Sigmoid colon (tissue), 7 donors: Measurements from ENCODE around the gene TTC8. TPM values are rescaled to one million over a fixed set of nuclear protein-coding genes. Genes with fewer than 3 reads are reported as not detected.
"Not testable (repeated sequence)": the region's sequence is repeated elsewhere in the genome, so short reads cannot be mapped to it uniquely, and the experiment has no call there.

Experiments used
- DNase-seq: peaks from one replicate; pipeline ENCODE4 v3.0.0-alpha.2; 2019
- H3K27ac ChIP-seq, 4 donors: fragments of 200-600 bp; sonication (generic); one replicate each; pipeline ENCODE4 v1.5.1; 2016 to 2019; ENCODE audit warnings: mild to moderate bottlenecking in 1 of 4
- H3K27me3 ChIP-seq, 3 donors: fragments of 200-600 bp; sonication (generic); one replicate each; pipeline ENCODE4 v1.5.1; 2019; ENCODE audit warnings: mild to moderate bottlenecking in 1 of 3
- H3K36me3 ChIP-seq, 4 donors: fragments of 200-600 bp; sonication (generic); one replicate each; pipeline ENCODE4 v1.5.1; 2016 to 2019
- H3K4me1 ChIP-seq, 4 donors: fragments of 200-600 bp; sonication (generic); one replicate each; pipeline ENCODE4 v1.5.1; 2017 to 2019
- H3K4me3 ChIP-seq, 4 donors: fragments of 200-600 bp; sonication (generic); one replicate each; pipeline ENCODE4 v1.5.1; 2017 to 2019; ENCODE audit warnings: mild to moderate bottlenecking in 2 of 4, moderate library complexity in 1 of 4
- H3K9me3 ChIP-seq, 4 donors: fragments of 200-600 bp in 3 of 4; sonication (generic) in 3 of 4; one replicate each; pipeline versions ENCODE4 v1.5.1 to v1.6.1; 2013 to 2019
- EP300 ChIP-seq, 4 donors: sonication (generic); formaldehyde crosslinking; IDR thresholded peaks; one replicate each; pipeline ENCODE4 v1.6.1; 2017; ENCODE audit warnings: antibody characterized with exemption in 4 of 4
- POLR2A ChIP-seq, 2 donors: fragments of 450-650 bp; IDR thresholded peaks; one replicate each; pipeline ENCODE4 v1.6.1; 2016; ENCODE audit warnings: antibody characterized with exemption in 2 of 2, mild to moderate bottlenecking in 2 of 2, moderate library complexity in 2 of 2
- POLR2AphosphoS5 ChIP-seq, 4 donors: sonication (generic); formaldehyde crosslinking; IDR thresholded peaks; one replicate each; pipeline ENCODE4 v1.6.1; 2017; ENCODE audit warnings: antibody characterized with exemption in 4 of 4
- WGBS, 2 donors: extraction: QIAGEN DNeasy Blood & Tissue Kit; methylation state at CpG; one replicate each; pipeline ENCODE4 v1.1.7; 2013; 5-methylcytosine and 5-hydroxymethylcytosine counted together
- intact Hi-C: fragments of 100-400 bp; cut with DNase I; formaldehyde crosslinking; loops from one replicate; pipeline ENCODE4 v1.15.1; 2023
- polyA plus RNA-seq, 3 donors: library from polyadenylated mRNA; stranded (reverse); fragments of 200-250 nt; gene quantifications; one replicate each; pipeline ENCODE4 v1.2.3, GENCODE V29; 2013
- total RNA-seq, 4 donors: library from RNA; depleted of rRNA; stranded (reverse); fragments of >200 nt; gene quantifications; one replicate each; pipeline ENCODE4 v1.1.0, GENCODE V29; 2016
- TF ChIP-seq, protein P1 (sequence below), 4 experiments: fragments of 450-650 bp in 3 of 4; fragments of 200-600 bp in 1 of 4; IDR thresholded peaks; one replicate each; pipeline ENCODE4 v1.5.1; 2016 to 2019; ENCODE audit warnings: antibody characterized with exemption in 4 of 4, mild to moderate bottlenecking in 3 of 4, moderate library complexity in 2 of 4
- donor health status: healthy with polysubstance abuse.
- donor health status: Bipolar disorder and iron deficiency.
- donor health status: healthy.

The TTC8 gene
- total and polyA plus RNA-seq, 7 donors, result 8.0 to 35.5 (median 17.3) TPM

DNA sequence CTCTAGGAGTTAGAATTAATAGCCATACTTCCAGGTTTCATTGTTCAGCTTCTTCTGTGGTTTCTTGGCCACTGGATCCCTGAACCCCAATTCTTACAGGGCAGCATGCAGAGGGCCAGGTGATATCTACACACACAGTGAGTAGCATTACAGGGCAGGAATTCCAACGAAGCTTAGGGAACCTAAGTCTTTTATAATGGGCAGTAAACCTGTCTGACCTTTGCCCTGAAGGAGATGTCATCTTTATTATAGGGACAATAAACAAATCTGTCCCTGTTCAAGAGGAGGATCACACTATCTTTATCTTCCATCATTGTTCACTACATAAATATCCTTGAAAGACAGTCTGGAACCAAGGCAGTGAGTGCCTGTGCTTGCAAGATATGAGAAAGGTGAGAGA lies 20.0 kb upstream of the TTC8 start:
- Histone ChIP-seq H3K9me3 (no peaks in the 10 kb centered on the region), H3K4me3 (no peak overlapping the region), H3K4me1 (no peaks in the 10 kb centered on the region), H3K27ac (no peak overlapping the region), H3K27me3 (no peaks in the 10 kb centered on the region), H3K36me3 (no peaks in the 10 kb centered on the region)
- intact Hi-C loops, result no loop called here
- WGBS, 2 donors, result 3 to 21% methylated on average over 1 of the region's 1 CpG
- DNase-seq, result no peak
- no peak for TF ChIP-seq POLR2A (IDR thresholded peaks at IDR 0.05)
- no peak for TF ChIP-seq POLR2AphosphoS5 (IDR thresholded peaks at IDR 0.05)
- TF ChIP-seq, protein P1, sequence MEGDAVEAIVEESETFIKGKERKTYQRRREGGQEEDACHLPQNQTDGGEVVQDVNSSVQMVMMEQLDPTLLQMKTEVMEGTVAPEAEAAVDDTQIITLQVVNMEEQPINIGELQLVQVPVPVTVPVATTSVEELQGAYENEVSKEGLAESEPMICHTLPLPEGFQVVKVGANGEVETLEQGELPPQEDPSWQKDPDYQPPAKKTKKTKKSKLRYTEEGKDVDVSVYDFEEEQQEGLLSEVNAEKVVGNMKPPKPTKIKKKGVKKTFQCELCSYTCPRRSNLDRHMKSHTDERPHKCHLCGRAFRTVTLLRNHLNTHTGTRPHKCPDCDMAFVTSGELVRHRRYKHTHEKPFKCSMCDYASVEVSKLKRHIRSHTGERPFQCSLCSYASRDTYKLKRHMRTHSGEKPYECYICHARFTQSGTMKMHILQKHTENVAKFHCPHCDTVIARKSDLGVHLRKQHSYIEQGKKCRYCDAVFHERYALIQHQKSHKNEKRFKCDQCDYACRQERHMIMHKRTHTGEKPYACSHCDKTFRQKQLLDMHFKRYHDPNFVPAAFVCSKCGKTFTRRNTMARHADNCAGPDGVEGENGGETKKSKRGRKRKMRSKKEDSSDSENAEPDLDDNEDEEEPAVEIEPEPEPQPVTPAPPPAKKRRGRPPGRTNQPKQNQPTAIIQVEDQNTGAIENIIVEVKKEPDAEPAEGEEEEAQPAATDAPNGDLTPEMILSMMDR (IDR thresholded peaks at IDR 0.05), result no peak
- no peak for TF ChIP-seq EP300 (IDR thresholded peaks at IDR 0.05)

DNA sequence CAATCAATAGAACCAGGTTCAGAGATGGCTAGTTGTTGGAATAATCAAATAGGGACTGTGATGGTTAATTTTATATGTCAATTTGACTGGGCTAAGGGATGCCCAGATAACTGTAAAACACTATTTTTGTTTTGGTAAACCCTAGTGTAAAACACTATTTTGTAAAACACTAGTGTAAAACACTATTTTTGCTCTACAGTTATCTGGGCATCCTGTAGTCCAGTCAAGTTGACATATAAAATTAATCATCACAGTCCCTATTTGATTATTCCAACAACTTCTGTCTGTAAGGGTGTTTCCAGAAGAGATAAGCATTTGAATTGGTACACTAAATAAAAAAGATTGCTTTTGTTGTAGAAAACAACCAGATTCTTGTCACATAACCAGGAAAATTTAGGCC lies 16.1 kb upstream of the TTC8 start:
- TF ChIP-seq POLR2AphosphoS5 (IDR thresholded peaks at IDR 0.05) (no peak), POLR2A (IDR thresholded peaks at IDR 0.05) (no peak), EP300 (IDR thresholded peaks at IDR 0.05) (no peak)
- TF ChIP-seq, protein P1 (IDR thresholded peaks at IDR 0.05), result no peak
- intact Hi-C loops, result no loop called here
- H3K36me3 ChIP-seq, result no peaks in the 10 kb centered on the region
- H3K4me3 ChIP-seq, result no peak overlapping the region
- no peaks in the 10 kb centered on the region for H3K27me3 ChIP-seq
- no peaks in the 10 kb centered on the region for H3K4me1 ChIP-seq
- H3K9me3 ChIP-seq, result no peaks in the 10 kb centered on the region
- DNase-seq, result no peak
- no peak overlapping the region for H3K27ac ChIP-seq

DNA sequence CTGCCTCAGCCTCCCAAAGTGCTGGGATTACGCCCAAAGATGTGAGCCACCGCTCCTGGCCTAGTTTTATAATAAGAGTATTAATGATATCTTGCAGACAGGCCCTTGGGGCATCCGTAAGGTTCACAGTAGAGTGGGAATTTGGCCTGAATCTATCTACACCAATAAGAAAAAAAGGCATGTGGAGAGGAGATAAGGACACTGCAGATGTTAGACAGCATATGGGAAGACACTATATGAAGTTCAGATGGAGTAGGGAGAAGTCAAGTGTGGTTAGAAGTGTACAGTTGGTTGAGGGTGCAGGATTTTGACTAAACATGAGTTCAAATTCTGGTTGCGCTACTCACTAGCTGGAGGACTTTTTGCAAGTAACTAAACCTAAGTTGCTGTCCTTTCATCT lies 8.5 kb upstream of the TTC8 start:
- intact Hi-C loops, result no loop called here
- H3K9me3 ChIP-seq, result no peaks in the 10 kb centered on the region
- WGBS, 2 donors, result 94 to 98% methylated on average over 4 of the region's 4 CpGs

DNA sequence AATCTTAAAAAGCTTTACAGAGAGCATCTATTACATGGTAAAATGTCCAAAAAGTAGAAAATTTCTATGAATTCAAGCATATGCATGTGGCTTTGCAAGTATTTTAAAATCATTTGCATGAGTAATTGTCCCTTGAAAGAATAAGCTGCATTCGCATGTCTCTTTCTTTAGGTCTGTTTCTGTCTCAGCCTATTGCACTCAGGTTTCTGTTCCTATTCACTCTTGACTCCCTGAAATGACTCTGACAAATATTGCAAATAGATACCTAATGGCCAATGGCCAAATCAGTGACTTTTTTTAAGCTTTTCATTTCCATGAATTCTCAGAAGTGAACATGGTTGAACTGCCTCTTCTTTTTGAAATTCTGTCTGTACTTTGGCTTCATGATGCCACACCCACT lies 6.4 kb upstream of the TTC8 start:
- WGBS, 2 donors, result 83 to 94% methylated on average over 1 of the region's 1 CpG
- H3K27me3 ChIP-seq, result no peaks in the 10 kb centered on the region
- H3K36me3 ChIP-seq, result no peaks in the 10 kb centered on the region
- no peaks in the 10 kb centered on the region for H3K9me3 ChIP-seq
- H3K4me1 ChIP-seq, result no peaks in the 10 kb centered on the region
- TF ChIP-seq POLR2A (IDR thresholded peaks at IDR 0.05) (no peak), POLR2AphosphoS5 (IDR thresholded peaks at IDR 0.05) (no peak), EP300 (IDR thresholded peaks at IDR 0.05) (no peak)
- TF ChIP-seq, protein P1 (IDR thresholded peaks at IDR 0.05), result no peak
- intact Hi-C loops, result no loop called here
- no peak overlapping the region for H3K4me3 ChIP-seq
- DNase-seq, result no peak
- no peak overlapping the region for H3K27ac ChIP-seq

More for the DNA sequence above, 8.5 kb upstream of the TTC8 start:
- TF ChIP-seq POLR2A (IDR thresholded peaks at IDR 0.05) (no peak), EP300 (IDR thresholded peaks at IDR 0.05) (no peak), POLR2AphosphoS5 (IDR thresholded peaks at IDR 0.05) (no peak)
- TF ChIP-seq, protein P1 (IDR thresholded peaks at IDR 0.05), result no peak
- no peaks in the 10 kb centered on the region for H3K4me1 ChIP-seq
- H3K4me3 ChIP-seq, result no peak overlapping the region
- no peaks in the 10 kb centered on the region for H3K36me3 ChIP-seq
- no peak overlapping the region for H3K27ac ChIP-seq
- no peak for DNase-seq
- no peaks in the 10 kb centered on the region for H3K27me3 ChIP-seq

DNA sequence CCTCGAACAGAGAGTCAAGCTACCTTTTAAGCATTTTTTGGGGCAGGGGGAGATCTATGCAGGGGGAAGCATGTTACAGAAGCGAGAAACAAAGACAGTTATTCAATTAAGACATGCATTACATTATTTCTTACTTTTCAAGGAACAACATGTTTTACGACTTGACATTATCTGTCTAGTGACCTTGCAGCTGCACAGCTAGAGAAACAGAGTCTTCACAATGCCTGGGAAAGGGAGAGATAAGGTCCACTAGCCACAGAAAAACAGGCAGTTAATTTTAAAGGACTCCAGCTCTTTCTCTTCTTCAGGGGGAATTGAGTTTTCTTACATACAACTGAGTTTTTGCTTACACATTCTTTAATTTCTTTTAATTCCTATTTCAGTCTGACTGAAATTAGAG lies 4.8 kb upstream of the TTC8 start:
- H3K9me3 ChIP-seq, H3K27ac ChIP-seq, H3K27me3 ChIP-seq, H3K4me3 ChIP-seq, H3K4me1 ChIP-seq, DNase-seq, H3K36me3 ChIP-seq: not testable (repeated sequence)
- 60 to 70% methylated on average over 3 of the region's 3 CpGs for WGBS, 2 donors
- intact Hi-C loops, result loop anchor here (10.0 kb wide), 1 partner anchor 265 kb away; the partner anchor contains the start of gene PTPN21
